GM08714 (cell line): Measurements from ENCODE around the gene MACROD1.

Experiments
- H3K4me3 ChIP-seq: fragments of 200-500 bp; sonication (Bioruptor generic); 2 replicates; pipeline ENCODE4 v1.5.1; 2014; ENCODE audit warnings: mild to moderate bottlenecking, low read length, inconsistent platforms
- ZNF274 ChIP-seq: IDR thresholded peaks from 2 replicates; pipeline ENCODE4 v1.6.1; 2012; ENCODE audit warnings: mild to moderate bottlenecking, low read depth, low read length

The MACROD1 gene

GRCh38 chr11:64015935-64016845, 149.7 kb downstream of the MACROD1 start:
- H3K4me3 ChIP-seq = no peak overlapping the region
- no peak for TF ChIP-seq ZNF274

GRCh38 chr11:64015510-64015909, 150.4 kb downstream of the MACROD1 start:
- no peak for TF ChIP-seq ZNF274
- no peak overlapping the region for H3K4me3 ChIP-seq

- no peak for TF ChIP-seq ZNF274
- no peak overlapping the region for H3K4me3 ChIP-seq
These were observed 151.6 kb downstream of the MACROD1 start for GRCh38 chr11:64014356-64014755.

GRCh38 chr11:64013141-64013896, 152.6 kb downstream of the MACROD1 start:
- no peak for TF ChIP-seq ZNF274
- no peak overlapping the region for H3K4me3 ChIP-seq

GRCh38 chr11:64011371-64011770, 154.5 kb downstream of the MACROD1 start:
- no peak for TF ChIP-seq ZNF274
- no peak overlapping the region for H3K4me3 ChIP-seq

GRCh38 chr11:64010783-64011182, 155.1 kb downstream of the MACROD1 start:
- H3K4me3 ChIP-seq = no peak overlapping the region
- TF ChIP-seq ZNF274 = no peak

GRCh38 chr11:64009710-64010109, 156.2 kb downstream of the MACROD1 start:
- no peak overlapping the region for H3K4me3 ChIP-seq
- no peak for TF ChIP-seq ZNF274

- TF ChIP-seq ZNF274 = no peak
- H3K4me3 ChIP-seq = no peak overlapping the region
These were observed 156.8 kb downstream of the MACROD1 start for GRCh38 chr11:64008914-64009633.

- no peak for TF ChIP-seq ZNF274
- H3K4me3 ChIP-seq = no peak overlapping the region
These were observed 157.5 kb downstream of the MACROD1 start for GRCh38 chr11:64008283-64008913.

- no peak for TF ChIP-seq ZNF274
- H3K4me3 ChIP-seq = no peak overlapping the region
These were observed 158.2 kb downstream of the MACROD1 start for GRCh38 chr11:64007629-64008282.

GRCh38 chr11:64007160-64007628, 158.7 kb downstream of the MACROD1 start:
- no peak for TF ChIP-seq ZNF274
- H3K4me3 ChIP-seq = no peak overlapping the region

GRCh38 chr11:64006398-64006797, 159.5 kb downstream of the MACROD1 start:
- TF ChIP-seq ZNF274 = no peak
- H3K4me3 ChIP-seq = no peak overlapping the region

GRCh38 chr11:64005691-64006090, 160.2 kb downstream of the MACROD1 start:
- no peak overlapping the region for H3K4me3 ChIP-seq
- TF ChIP-seq ZNF274 = no peak
